ENCODE measurements around the gene GPR21.

The GPR21 gene

GRCh38 chr9:123033352-123033751 is at the start of gene GPR21:
TSS of gene GPR21 (plus strand) at chr9:123033667. CDS start at chr9:123034567, 900 bp downstream.
- no peak for DNase-seq

GRCh38 chr9:122986010-122986409 is 47.5 kb upstream of the GPR21 start:
- DNase-seq = no peak

GRCh38 chr9:122988141-122988540 is 45.3 kb upstream of the GPR21 start:
- DNase-seq = no peak

- DNase-seq = peak in 1 of 2 donors; percentile 9
These were observed 44.4 kb upstream of the GPR21 start for GRCh38 chr9:122988920-122989621.

GRCh38 chr9:122991370-122991830 is 42.1 kb upstream of the GPR21 start:
- peak; percentile 15 to 51 for DNase-seq

- DNase-seq = no peak
These were observed 36.9 kb upstream of the GPR21 start for GRCh38 chr9:122996586-122996985.

- no peak for DNase-seq
These were observed 35.0 kb upstream of the GPR21 start for GRCh38 chr9:122998448-122998847.

GRCh38 chr9:123000371-123001068 is 32.9 kb upstream of the GPR21 start:
- DNase-seq = no peak

GRCh38 chr9:123002754-123003153 is 30.7 kb upstream of the GPR21 start:
- no peak for DNase-seq

GRCh38 chr9:123003466-123003865 is 30.0 kb upstream of the GPR21 start:
- no peak for DNase-seq

GRCh38 chr9:123005964-123006363 is 27.5 kb upstream of the GPR21 start:
- no peak for DNase-seq

- no peak for DNase-seq
These were observed 26.2 kb upstream of the GPR21 start for GRCh38 chr9:123007269-123007668.

- no peak for DNase-seq
These were observed 24.6 kb upstream of the GPR21 start for GRCh38 chr9:123008909-123009308.

GRCh38 chr9:123011380-123011779 is 22.1 kb upstream of the GPR21 start:
- no peak for DNase-seq

- DNase-seq = no peak
These were observed 21.5 kb upstream of the GPR21 start for GRCh38 chr9:123011878-123012528.

- no peak for DNase-seq
These were observed 16.8 kb upstream of the GPR21 start for GRCh38 chr9:123016631-123017030.

- no peak for DNase-seq
These were observed 12.7 kb upstream of the GPR21 start for GRCh38 chr9:123020796-123021195.

- DNase-seq = no peak
These were observed 7.0 kb upstream of the GPR21 start for GRCh38 chr9:123026425-123026824.

- no peak for DNase-seq
These were observed 6.0 kb upstream of the GPR21 start for GRCh38 chr9:123027517-123027916.

GRCh38 chr9:123028136-123028535 is 5.3 kb upstream of the GPR21 start:
- DNase-seq = no peak

GRCh38 chr9:123028973-123029372 is 4.5 kb upstream of the GPR21 start:
- DNase-seq = no peak

GRCh38 chr9:123031963-123032362 is 1.5 kb upstream of the GPR21 start:
- DNase-seq = no peak

- no peak for DNase-seq
These were observed 566 bp downstream of the GPR21 start for GRCh38 chr9:123033864-123034601.

Measured in CD4-positive, alpha-beta T cell treated with Interleukin-4 for 1 hour (primary cell).